ENCODE measurements around the gene TEKTIP1.

The TEKTIP1 gene

GRCh38 chr19:3538965-3539755, at the start of gene TEKTIP1:
Gene TEKTIP1, plus strand, starts transcription at chr19:3539174. Its CDS starts 4 bp downstream, at chr19:3539178.
- TF ChIP-seq NFRKB (IDR thresholded peaks at IDR 0.05) (no peak), BHLHE40 (IDR thresholded peaks at IDR 0.05; ENCODE audit: borderline replicate concordance) (no peak), L3MBTL2 (conservative IDR thresholded peaks at IDR 0.05) (no peak), TARDBP (IDR thresholded peaks at IDR 0.05) (no peak), FOXM1 (IDR thresholded peaks at IDR 0.05; ENCODE audit: borderline replicate concordance) (no peak), CTBP1 (IDR thresholded peaks at IDR 0.05; ENCODE audit: borderline replicate concordance) (no peak), FOXK2 (IDR thresholded peaks at IDR 0.05) (no peak), ARNT (IDR thresholded peaks at IDR 0.05) (no peak)
- DNase-seq (ENCODE audit: extremely low spot score), result no peak
- POLR2A ChIA-PET, result no interaction called here
- CTCF ChIA-PET, result no interaction called here

- TF ChIP-seq CTBP1 (IDR thresholded peaks at IDR 0.05; ENCODE audit: borderline replicate concordance) (no peak), SP1 (IDR thresholded peaks at IDR 0.05) (no peak), TARDBP (IDR thresholded peaks at IDR 0.05) (no peak), PKNOX1 (IDR thresholded peaks at IDR 0.05) (no peak)
- DNase-seq (ENCODE audit: extremely low spot score), result no peak
- ChIA-PET POLR2A (no interaction called here), CTCF (no interaction called here)
Observed at GRCh38 chr19:3491396-3492119, 47.4 kb upstream of the TEKTIP1 start.

DNA sequence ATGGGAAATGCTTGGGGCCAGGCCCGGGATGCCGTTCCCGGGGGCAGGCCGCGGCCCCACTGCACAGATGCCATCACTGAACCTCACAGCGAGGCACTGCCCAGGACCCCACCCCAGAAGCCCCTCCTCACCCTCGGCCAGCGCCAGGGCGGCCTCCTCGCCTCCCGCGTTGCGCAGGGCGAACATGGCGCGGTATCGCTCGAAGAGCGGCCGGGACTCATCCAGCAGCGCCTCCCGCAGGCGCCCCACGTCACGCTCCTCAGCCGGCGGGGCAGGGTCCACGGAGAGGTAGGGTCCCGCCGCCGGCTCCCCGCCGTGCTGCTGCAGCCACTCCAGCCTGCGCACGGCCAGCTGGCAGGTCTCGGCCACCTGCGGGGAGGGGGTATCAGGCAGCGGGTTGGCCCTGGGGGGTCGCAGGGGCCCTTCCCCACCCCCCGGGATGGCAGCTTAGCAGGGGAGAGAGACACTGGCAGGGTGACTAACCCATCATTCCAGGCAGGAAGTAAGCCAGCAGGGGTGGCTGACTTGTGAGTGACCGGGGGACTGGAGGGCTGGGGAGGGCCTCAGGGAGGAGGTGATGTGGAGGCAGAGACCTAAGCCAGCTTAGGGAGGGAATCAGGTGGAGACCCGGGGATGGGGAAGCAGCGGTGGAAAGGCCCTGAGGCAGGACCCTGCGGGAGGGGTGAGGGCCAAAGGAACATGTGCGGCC, 46.7 kb upstream of the TEKTIP1 start:
- POLR2A ChIA-PET, result no interaction called here
- DNase-seq (ENCODE audit: extremely low spot score), result no peak
- CTCF ChIA-PET, result no interaction called here

GRCh38 chr19:3492919-3493318, 46.1 kb upstream of the TEKTIP1 start:
- DNase-seq (ENCODE audit: extremely low spot score), result no peak
- ChIA-PET CTCF (no interaction called here), POLR2A (no interaction called here)
- TF ChIP-seq ZNF384 (IDR thresholded peaks at IDR 0.05) (no peak), FOXA1 (IDR thresholded peaks at IDR 0.05) (no peak), CTBP1 (IDR thresholded peaks at IDR 0.05; ENCODE audit: borderline replicate concordance) (no peak), PKNOX1 (IDR thresholded peaks at IDR 0.05) (no peak), ARNT (IDR thresholded peaks at IDR 0.05) (no peak), HDGF (IDR thresholded peaks at IDR 0.05; ENCODE audit: borderline replicate concordance) (no peak), TARDBP (IDR thresholded peaks at IDR 0.05) (no peak)

More for the DNA sequence above, 46.7 kb upstream of the TEKTIP1 start:
- TF ChIP-seq NFRKB (IDR thresholded peaks at IDR 0.05) (no peak), PKNOX1 (IDR thresholded peaks at IDR 0.05) (no peak), FOXK2 (IDR thresholded peaks at IDR 0.05) (no peak), L3MBTL2 (conservative IDR thresholded peaks at IDR 0.05) (no peak), FOXM1 (IDR thresholded peaks at IDR 0.05; ENCODE audit: borderline replicate concordance) (no peak), FOXA1 (IDR thresholded peaks at IDR 0.05) (no peak), SUZ12 (IDR thresholded peaks at IDR 0.05) (no peak), CTBP1 (IDR thresholded peaks at IDR 0.05; ENCODE audit: borderline replicate concordance) (no peak), TARDBP (IDR thresholded peaks at IDR 0.05) (no peak)

GRCh38 chr19:3493651-3494050, 45.3 kb upstream of the TEKTIP1 start:
- POLR2A ChIA-PET, result no interaction called here
- TF ChIP-seq L3MBTL2 (conservative IDR thresholded peaks at IDR 0.05), result no peak
- no peak for TF ChIP-seq FOXA1 (IDR thresholded peaks at IDR 0.05)
- TF ChIP-seq ARNT (IDR thresholded peaks at IDR 0.05), result no peak
- TF ChIP-seq CTBP1 (IDR thresholded peaks at IDR 0.05; ENCODE audit: borderline replicate concordance), result no peak
- no peak for TF ChIP-seq SUZ12 (IDR thresholded peaks at IDR 0.05)
- TF ChIP-seq NFRKB (IDR thresholded peaks at IDR 0.05), result no peak
- no peak for TF ChIP-seq LEF1 (IDR thresholded peaks at IDR 0.05; ENCODE audit: borderline replicate concordance)
- no peak for TF ChIP-seq BHLHE40 (IDR thresholded peaks at IDR 0.05; ENCODE audit: borderline replicate concordance)
- no peak for DNase-seq (ENCODE audit: extremely low spot score)
- CTCF ChIA-PET, result no interaction called here

GRCh38 chr19:3494051-3494450, 44.9 kb upstream of the TEKTIP1 start:
- POLR2A ChIA-PET, result no interaction called here
- CTCF ChIA-PET, result interaction anchor here (1.2 kb wide), 1 partner anchor 9 kb away, joined by 7 read pairs; no protein-coding TSS in a partner anchor
- DNase-seq (ENCODE audit: extremely low spot score), result peak; percentile 61
- TF ChIP-seq LEF1 (IDR thresholded peaks at IDR 0.05; ENCODE audit: borderline replicate concordance) (no peak), L3MBTL2 (conservative IDR thresholded peaks at IDR 0.05) (no peak), PKNOX1 (IDR thresholded peaks at IDR 0.05) (peak; percentile 94), HDGF (IDR thresholded peaks at IDR 0.05; ENCODE audit: borderline replicate concordance) (no peak), CTBP1 (IDR thresholded peaks at IDR 0.05; ENCODE audit: borderline replicate concordance) (no peak), FOXA1 (IDR thresholded peaks at IDR 0.05) (no peak)

Measured in HEK293T (cell line).